Measurements from ENCODE around the gene SLC6A8.
"Not testable (repeated sequence)": the region's sequence is repeated elsewhere in the genome, so short reads cannot be mapped to it uniquely, and the experiment has no call there.

Gene SLC6A8

DNA sequence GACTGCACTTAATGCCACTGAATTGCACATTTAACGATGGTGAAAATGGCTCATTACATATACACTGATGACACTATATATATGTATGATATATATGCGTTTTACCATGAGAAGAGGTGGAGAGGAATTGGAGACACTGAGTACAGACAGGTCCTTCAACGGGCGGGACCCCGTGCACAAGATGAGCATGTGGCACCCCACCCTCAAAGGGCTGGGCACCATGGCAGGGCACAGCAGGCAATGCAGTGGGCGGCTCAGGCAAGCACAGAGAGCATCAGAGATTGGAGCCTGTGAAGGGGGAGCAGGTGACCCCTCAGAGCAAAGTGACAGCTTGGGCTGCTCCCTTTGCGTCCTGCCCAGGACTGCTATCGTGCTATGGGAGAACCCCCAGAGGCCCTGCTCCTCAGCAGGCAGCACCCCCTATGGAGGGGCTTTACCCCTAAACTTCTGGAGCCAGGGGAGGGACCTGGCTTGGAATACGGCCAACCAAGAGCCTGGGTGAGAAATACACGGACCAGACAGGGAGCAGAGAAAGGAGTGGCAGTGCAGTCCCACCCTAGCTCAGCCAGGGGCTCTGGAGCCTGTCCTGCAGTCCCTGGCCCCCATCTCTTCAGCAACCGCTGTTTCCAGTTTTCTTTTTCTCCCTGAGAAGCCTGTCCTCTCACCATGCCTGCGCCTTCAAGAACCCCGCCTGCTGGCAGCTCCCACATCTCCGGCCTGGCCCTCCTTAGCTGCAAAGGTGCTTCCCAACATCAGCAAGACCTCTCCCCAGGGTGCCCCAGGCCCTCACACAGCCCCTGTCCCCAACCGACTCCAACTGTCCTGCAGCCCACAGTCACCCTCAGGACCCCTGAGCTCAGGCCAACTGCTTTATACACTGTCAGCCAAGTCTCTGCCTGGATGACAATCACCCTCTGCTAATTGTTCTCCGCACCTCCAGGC lies 10.5 kb downstream of the SLC6A8 start:
- Histone ChIP-seq H3K9ac (no peak overlapping the region), H3K36me3 (ENCODE audit: control insufficient read depth, insufficient read depth, low read length) (no peaks in the 10 kb centered on the region)
- TF ChIP-seq CTCF (IDR thresholded peaks at IDR 0.05) = no peak

GRCh38 chrX:153699210-153699783 lies 11.6 kb downstream of the SLC6A8 start:
- H2AFZ ChIP-seq; H3K9ac ChIP-seq; H3K4me1 ChIP-seq; H3K27me3 ChIP-seq (ENCODE audit: control insufficient read depth, insufficient read depth, low read length); H3K9me3 ChIP-seq (ENCODE audit: control insufficient read depth, low read length); H3K4me3 ChIP-seq (ENCODE audit: low read depth, low read length); H3K4me2 ChIP-seq (ENCODE audit: low read length); H3K79me2 ChIP-seq; H3K36me3 ChIP-seq (ENCODE audit: control insufficient read depth, insufficient read depth, low read length); H3K27ac ChIP-seq: not testable (repeated sequence)

More for the DNA sequence above, 10.5 kb downstream of the SLC6A8 start:
- Histone ChIP-seq H3K27me3 (ENCODE audit: control insufficient read depth, insufficient read depth, low read length) (no peaks in the 10 kb centered on the region), H3K4me3 (ENCODE audit: low read depth, low read length) (no peak overlapping the region), H3K4me1 (no peaks in the 10 kb centered on the region), H2AFZ (no peak overlapping the region), H3K4me2 (ENCODE audit: low read length) (no peak overlapping the region), H3K27ac (no peak overlapping the region), H3K9me3 (ENCODE audit: control insufficient read depth, low read length) (no peaks in the 10 kb centered on the region), H3K79me2 (no peaks in the 10 kb centered on the region)

- H3K9me3 ChIP-seq (ENCODE audit: control insufficient read depth, low read length); H3K79me2 ChIP-seq; H3K27me3 ChIP-seq (ENCODE audit: control insufficient read depth, insufficient read depth, low read length); H3K4me2 ChIP-seq (ENCODE audit: low read length); H3K27ac ChIP-seq; H3K36me3 ChIP-seq (ENCODE audit: control insufficient read depth, insufficient read depth, low read length); H3K4me1 ChIP-seq; H3K9ac ChIP-seq; H2AFZ ChIP-seq; H3K4me3 ChIP-seq (ENCODE audit: low read depth, low read length): not testable (repeated sequence)
Observed at GRCh38 chrX:153699784-153700371, 12.2 kb downstream of the SLC6A8 start.

DNA sequence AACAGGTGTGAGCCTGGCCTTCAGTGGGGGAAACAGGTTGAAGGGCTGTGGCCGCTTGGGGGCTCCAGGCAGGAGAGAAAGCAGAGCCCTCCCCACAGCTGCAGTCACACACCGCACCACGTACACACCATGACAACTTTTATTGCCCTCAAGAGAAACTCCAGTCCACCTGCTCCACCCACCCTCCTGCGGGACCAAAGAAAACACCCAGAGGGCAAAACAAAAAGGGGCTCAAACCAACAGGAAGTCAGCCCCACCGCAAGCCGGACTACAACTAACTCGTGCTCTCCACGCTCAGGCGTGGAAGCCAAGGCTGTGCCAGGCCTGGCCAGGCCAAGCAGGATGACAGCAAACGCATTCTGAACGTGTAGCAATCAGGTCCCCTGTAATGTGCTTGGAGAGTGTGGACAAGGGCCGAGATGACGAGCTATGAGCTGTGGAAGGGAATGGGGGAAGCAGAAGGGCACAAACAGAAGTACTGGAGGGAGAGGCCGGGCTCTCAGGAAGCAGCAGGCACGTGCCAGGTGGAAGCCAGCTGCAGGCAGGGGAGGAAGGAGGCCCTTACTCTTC lies 12.7 kb downstream of the SLC6A8 start:
- H3K36me3 ChIP-seq (ENCODE audit: control insufficient read depth, insufficient read depth, low read length) = no peaks in the 10 kb centered on the region
- no peaks in the 10 kb centered on the region for H3K27me3 ChIP-seq (ENCODE audit: control insufficient read depth, insufficient read depth, low read length)
- no peaks in the 10 kb centered on the region for H3K4me1 ChIP-seq
- H3K27ac ChIP-seq = no peak overlapping the region
- H3K9me3 ChIP-seq (ENCODE audit: control insufficient read depth, low read length) = no peaks in the 10 kb centered on the region
- no peak for TF ChIP-seq CTCF (IDR thresholded peaks at IDR 0.05)
- no peak overlapping the region for H3K9ac ChIP-seq
- H2AFZ ChIP-seq = no peak overlapping the region
- no peak overlapping the region for H3K4me3 ChIP-seq (ENCODE audit: low read depth, low read length)
- no peak overlapping the region for H3K4me2 ChIP-seq (ENCODE audit: low read length)
- H3K79me2 ChIP-seq = no peaks in the 10 kb centered on the region

DNA sequence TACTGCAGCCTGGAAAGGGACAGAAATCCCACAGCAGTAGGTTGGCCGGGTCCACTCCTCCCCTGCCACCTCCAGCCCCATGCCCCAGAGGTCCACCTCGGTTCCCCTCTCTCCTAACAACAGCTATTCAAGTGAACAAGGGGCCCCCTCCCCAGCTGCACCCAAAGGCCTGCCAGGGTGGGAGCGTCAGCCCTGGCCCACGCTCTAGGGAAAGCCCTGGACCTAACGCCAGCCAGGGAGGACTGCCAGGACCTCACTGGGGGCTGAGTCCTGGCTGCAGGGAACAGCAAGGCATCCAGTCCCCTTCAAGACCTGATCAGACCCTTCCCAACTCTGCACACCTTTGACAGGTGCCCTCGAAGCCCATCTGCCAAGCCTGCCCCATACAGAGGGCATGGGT lies 13.2 kb downstream of the SLC6A8 start:
- Histone ChIP-seq H3K27me3 (ENCODE audit: control insufficient read depth, insufficient read depth, low read length) (no peaks in the 10 kb centered on the region), H3K27ac (no peak overlapping the region), H3K4me3 (ENCODE audit: low read depth, low read length) (no peak overlapping the region), H3K4me2 (ENCODE audit: low read length) (no peak overlapping the region), H3K4me1 (no peaks in the 10 kb centered on the region), H3K9ac (no peak overlapping the region), H3K79me2 (no peaks in the 10 kb centered on the region), H3K36me3 (ENCODE audit: control insufficient read depth, insufficient read depth, low read length) (no peaks in the 10 kb centered on the region), H2AFZ (no peak overlapping the region), H3K9me3 (ENCODE audit: control insufficient read depth, low read length) (no peaks in the 10 kb centered on the region)
- no peak for TF ChIP-seq CTCF (IDR thresholded peaks at IDR 0.05)
